PC-9 (cell line): ENCODE results near the gene TMEM132D. TPM values are rescaled to one million over a fixed set of nuclear protein-coding genes. Genes with fewer than 3 reads are reported as not detected.

ENCODE experiments used
- BruUV-seq: library from RNA; stranded (reverse); fragments of 400-500 nt; replicated peaks from 2 replicates; lab custom pipeline; 2021; lab: Mats Ljungman, UMichigan
- CTCF ChIA-PET: fragments of 300-600 bp; sonication (Branson Sonifier 250); formaldehyde crosslinking; loops from one replicate; lab custom pipeline; 2022; ENCODE audit warnings: antibody characterized with exemption; lab: Charles Lee
- POLR2A ChIA-PET: fragments of 300-600 bp; sonication (Branson Sonifier 250); formaldehyde crosslinking; loops from one replicate; lab custom pipeline; 2022; ENCODE audit warnings: antibody characterized with exemption; ENCODE audit not compliant: unreplicated experiment; lab: Charles Lee
- DNase-seq, 2 experiments: peaks; one replicate each; pipeline versions ENCODE4 v3.0.0 to v3.0.0-alpha.2; 2015 to 2022; ENCODE audit warnings: mixed read lengths in 1 of 2
- H2AFZ ChIP-seq: fragments of 200-600 bp; sonication (generic); 2 replicates; pipeline ENCODE4 v1.8.1; 2017; ENCODE audit warnings: antibody characterized with exemption
- H3F3A ChIP-seq: fragments of 200-600 bp; sonication (generic); 2 replicates; pipeline ENCODE4 v1.8.1; 2017; ENCODE audit warnings: antibody characterized with exemption, mild to moderate bottlenecking, low read depth; ENCODE audit not compliant: insufficient read depth
- H3K27ac ChIP-seq: fragments of 200-600 bp; sonication (generic); 2 replicates; pipeline ENCODE4 v1.6.1; 2016; ENCODE audit warnings: mixed run types
- H3K27me3 ChIP-seq: fragments of 200-600 bp; sonication (generic); 2 replicates; pipeline ENCODE4 v1.6.1; 2016; ENCODE audit warnings: low read depth, mixed run types; ENCODE audit not compliant: insufficient read depth
- H3K36me3 ChIP-seq: fragments of 200-600 bp; sonication (generic); 2 replicates; pipeline ENCODE4 v1.6.1; 2016; ENCODE audit warnings: low read depth, mixed run types
- H3K4me1 ChIP-seq: fragments of 200-600 bp; sonication (generic); replicated peaks from 2 replicates; pipeline ENCODE4 v1.6.1; 2016; ENCODE audit warnings: mixed run types; ENCODE audit not compliant: insufficient read depth
- H3K4me2 ChIP-seq: fragments of 200-600 bp; sonication (generic); 2 replicates; pipeline ENCODE4 v1.6.1; 2017; ENCODE audit warnings: mixed run types
- H3K4me3 ChIP-seq: fragments of 200-600 bp; sonication (generic); 2 replicates; pipeline ENCODE4 v1.6.1; 2016; ENCODE audit warnings: mixed run types
- H3K79me2 ChIP-seq: fragments of 200-600 bp; sonication (generic); 2 replicates; pipeline ENCODE4 v1.6.1; 2017; ENCODE audit warnings: low read depth, mixed run types
- H3K9me2 ChIP-seq: fragments of 200-600 bp; sonication (generic); 2 replicates; pipeline ENCODE4 v1.8.1; 2017; ENCODE audit warnings: mild to moderate bottlenecking; ENCODE audit not compliant: insufficient read depth
- H3K9me3 ChIP-seq: fragments of 200-600 bp; sonication (generic); 2 replicates; pipeline ENCODE4 v1.8.1; 2016; ENCODE audit warnings: low read depth; ENCODE audit not compliant: insufficient read depth
- H4K20me1 ChIP-seq: fragments of 200-600 bp; sonication (generic); 2 replicates; pipeline ENCODE4 v1.8.1; 2017; ENCODE audit not compliant: insufficient read depth
- CTCF ChIP-seq: fragments of 200-600 bp; sonication (generic); conservative IDR thresholded peaks from 2 replicates; pipeline ENCODE4 v1.6.1; 2017; ENCODE audit warnings: mixed run types, antibody characterized with exemption, mild to moderate bottlenecking, moderate library complexity
- EZH2 ChIP-seq: fragments of 200-600 bp; sonication (generic); IDR thresholded peaks from 2 replicates; pipeline ENCODE4 v1.8.0; 2017; ENCODE audit warnings: antibody characterized with exemption, low read depth
- intact Hi-C: fragments of 100-400 bp; cut with micrococcal nuclease; formaldehyde crosslinking; loops from one replicate; pipeline ENCODE4 v1.10.0; 2022; ENCODE audit not compliant: unreplicated experiment
- total RNA-seq: library from RNA; stranded (reverse); gene quantifications from 2 replicates; pipeline ENCODE4 v1.2.3, GENCODE V29; 2021

Gene TMEM132D
- total RNA-seq, 1 experiment from 2014 or later, result not detected

DNA sequence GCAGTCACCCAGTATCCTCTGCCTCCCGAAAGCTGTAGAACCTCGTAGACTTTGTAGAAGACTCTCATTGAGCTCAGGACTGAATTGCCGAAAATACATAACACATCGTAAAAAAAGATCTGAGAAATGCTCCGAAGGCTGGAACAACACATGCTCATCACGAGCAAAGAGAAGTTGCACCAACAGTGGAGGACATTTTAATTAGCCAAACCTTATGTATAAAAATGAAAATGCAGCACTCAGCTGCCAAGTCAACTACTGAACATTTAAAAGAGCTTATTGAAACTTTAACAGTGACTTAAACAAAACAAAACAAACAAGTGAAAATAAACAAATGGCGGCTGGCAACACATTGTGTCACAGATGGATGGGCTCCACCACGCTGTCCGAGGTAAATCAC is 519.9 kb downstream of the TMEM132D start:
- TF ChIP-seq EZH2, result no peak
- no peak for DNase-seq

DNA sequence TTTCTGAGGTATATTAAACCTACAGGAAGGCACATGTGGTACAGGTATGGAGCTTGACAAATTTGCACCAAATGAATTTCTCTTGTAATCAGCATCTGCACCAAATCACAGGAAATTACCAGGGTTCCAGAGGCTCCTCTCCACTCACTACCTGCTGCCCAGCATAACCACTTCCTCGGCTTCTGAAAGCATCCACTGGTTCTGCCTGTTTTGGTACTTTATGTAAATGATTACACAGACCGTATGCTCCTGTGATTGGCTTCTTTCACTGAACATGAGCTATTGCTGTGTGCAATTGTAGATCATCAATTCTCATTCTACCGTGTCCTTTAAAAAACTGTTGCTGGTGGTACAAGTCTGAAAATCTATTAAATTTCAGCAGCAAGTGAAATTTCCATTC is 522.1 kb downstream of the TMEM132D start:
- peaks cover 4% of the 10 kb centered on the region; the same call in 1 of the 2 replicates for H3K27me3 ChIP-seq
- intact Hi-C loops, result no loop called here
- no peaks in the 10 kb centered on the region for H3K36me3 ChIP-seq
- no peak overlapping the region for H3K4me2 ChIP-seq
- H3K4me1 ChIP-seq, result no peaks in the 10 kb centered on the region
- TF ChIP-seq CTCF (no peak), EZH2 (no peak)
- no TSS peak for BruUV-seq
- POLR2A ChIA-PET, result no interaction called here
- no peak overlapping the region for H3K4me3 ChIP-seq
- H3K27ac ChIP-seq, result no peak overlapping the region
- no peak for DNase-seq
- CTCF ChIA-PET, result no interaction called here
- no peaks in the 10 kb centered on the region for H3F3A ChIP-seq
- no peaks in the 10 kb centered on the region for H3K79me2 ChIP-seq
- H2AFZ ChIP-seq, result no peak overlapping the region
- H3K9me2 ChIP-seq, result no peaks in the 10 kb centered on the region
- no peaks in the 10 kb centered on the region for H3K9me3 ChIP-seq
- H4K20me1 ChIP-seq, result no peaks in the 10 kb centered on the region

More for the DNA sequence above, 519.9 kb downstream of the TMEM132D start:
- H3K9me3 ChIP-seq, result no peaks in the 10 kb centered on the region
- H3F3A ChIP-seq, result no peaks in the 10 kb centered on the region
- no peaks in the 10 kb centered on the region for H3K36me3 ChIP-seq
- H3K9me2 ChIP-seq, result no peaks in the 10 kb centered on the region
- no peak overlapping the region for H2AFZ ChIP-seq
- intact Hi-C loops, result no loop called here
- BruUV-seq, result no TSS peak
- no peaks in the 10 kb centered on the region for H3K79me2 ChIP-seq
- no peak overlapping the region for H3K4me3 ChIP-seq
- ChIA-PET CTCF (no interaction called here), POLR2A (no interaction called here)
- H3K4me1 ChIP-seq, result no peaks in the 10 kb centered on the region
- H3K27ac ChIP-seq, result no peak overlapping the region
- no peaks in the 10 kb centered on the region for H4K20me1 ChIP-seq
- H3K27me3 ChIP-seq, result peaks cover 4% of the 10 kb centered on the region; the same call in 1 of the 2 replicates
- H3K4me2 ChIP-seq, result no peak overlapping the region

GRCh38 chr12:129379076-129379804 is 524.6 kb downstream of the TMEM132D start:
- intact Hi-C loops, result no loop called here
- H4K20me1 ChIP-seq, result no peaks in the 10 kb centered on the region
- no peaks in the 10 kb centered on the region for H3K36me3 ChIP-seq
- DNase-seq, result no peak
- H3K27me3 ChIP-seq, result peaks cover 4% of the 10 kb centered on the region; the same call in 1 of the 2 replicates
- no peaks in the 10 kb centered on the region for H3K79me2 ChIP-seq
- H3K9me3 ChIP-seq, result no peaks in the 10 kb centered on the region
- no peaks in the 10 kb centered on the region for H3K9me2 ChIP-seq
- no peak overlapping the region for H3K4me2 ChIP-seq
- no peaks in the 10 kb centered on the region for H3K4me1 ChIP-seq
- no peak for TF ChIP-seq EZH2
- no peak for TF ChIP-seq CTCF
- no peak overlapping the region for H2AFZ ChIP-seq
- no TSS peak for BruUV-seq
- no peak overlapping the region for H3K4me3 ChIP-seq
- no peak overlapping the region for H3K27ac ChIP-seq
- ChIA-PET POLR2A (no interaction called here), CTCF (no interaction called here)
- no peaks in the 10 kb centered on the region for H3F3A ChIP-seq
